NT2/D1 (cell line): ENCODE measurements around the gene GOLPH3.

ENCODE experiments used
- DNase-seq: peaks from one replicate; pipeline ENCODE4 v3.0.0-alpha.2; 2011; ENCODE audit warnings: low read depth, low spot score
- H3K27me3 ChIP-seq: 2 replicates; pipeline ENCODE4 v1.6.0; 2011; ENCODE audit warnings: mild to moderate bottlenecking; ENCODE audit not compliant: insufficient read length, insufficient read depth
- H3K36me3 ChIP-seq: 2 replicates; pipeline ENCODE4 v1.6.1; 2011; ENCODE audit warnings: mild to moderate bottlenecking, low read length, mixed read lengths; ENCODE audit not compliant: insufficient read depth, insufficient read length
- H3K4me1 ChIP-seq: 2 replicates; pipeline ENCODE4 v1.5.1; 2011; ENCODE audit not compliant: insufficient read depth, insufficient read length
- H3K4me3 ChIP-seq: 2 replicates; pipeline ENCODE4 v1.5.1; 2011; ENCODE audit warnings: low read depth; ENCODE audit not compliant: insufficient read length
- H3K9ac ChIP-seq: 2 replicates; pipeline ENCODE4 v1.6.0; 2011; ENCODE audit warnings: low read depth; ENCODE audit not compliant: insufficient read length
- H3K9me3 ChIP-seq: 2 replicates; pipeline ENCODE4 v1.5.1; 2011; ENCODE audit warnings: mild to moderate bottlenecking, low read length; ENCODE audit not compliant: insufficient read depth
- SUZ12 ChIP-seq: IDR thresholded peaks from 2 replicates; pipeline ENCODE4 v1.6.1; 2011; ENCODE audit not compliant: insufficient read length, insufficient read depth; ENCODE audit errors: extremely low read depth
- YY1 ChIP-seq: IDR thresholded peaks from 2 replicates; pipeline ENCODE4 v1.6.1; 2011; ENCODE audit not compliant: insufficient read length, insufficient read depth
- ZNF274 ChIP-seq: IDR thresholded peaks from 2 replicates; pipeline ENCODE4 v1.6.1; 2011; ENCODE audit warnings: mild to moderate bottlenecking, low read depth, low read length

The GOLPH3 gene

DNA sequence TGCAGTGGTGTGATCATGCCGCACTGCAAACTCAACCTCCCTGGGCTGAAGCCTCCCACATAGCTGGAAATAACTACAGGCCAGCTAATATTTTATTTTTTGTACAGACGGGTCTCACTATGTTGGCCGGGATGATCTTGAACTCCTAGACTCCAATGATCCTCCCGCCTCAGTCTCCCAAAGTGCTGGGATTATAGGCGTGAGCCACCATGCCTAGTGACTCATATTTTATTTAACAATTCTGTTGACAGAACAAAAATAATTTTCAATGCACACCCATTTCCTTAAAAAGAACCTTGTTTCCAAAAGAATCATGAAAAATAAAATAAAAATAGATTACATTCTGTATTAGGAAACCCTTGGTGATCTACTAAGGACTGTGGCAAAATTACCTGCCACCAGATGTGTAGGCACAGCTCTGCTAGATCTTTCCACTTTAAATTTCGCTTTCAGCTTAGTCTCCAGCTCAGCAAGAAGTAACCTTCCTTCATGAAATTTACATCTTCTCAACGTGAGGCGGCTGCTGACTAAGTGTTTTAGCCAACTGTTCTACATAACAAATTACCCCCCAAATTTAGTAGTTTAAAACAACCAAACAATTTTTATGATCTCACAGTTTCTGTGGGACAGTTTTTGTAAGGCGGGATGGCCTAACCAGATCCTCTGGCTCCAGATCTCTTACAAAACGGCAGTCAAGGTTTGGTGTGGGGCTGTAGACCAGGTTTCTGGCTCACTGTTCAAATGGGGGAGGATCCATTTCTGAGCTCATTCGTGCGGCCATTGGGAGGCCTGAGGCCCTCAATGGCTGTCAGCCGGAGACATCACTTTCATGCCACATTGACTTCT lies 32.6 kb upstream of the GOLPH3 start:
- no peaks in the 10 kb centered on the region for H3K4me1 ChIP-seq
- no peak overlapping the region for H3K4me3 ChIP-seq
- no peaks in the 10 kb centered on the region for H3K36me3 ChIP-seq
- no peak for TF ChIP-seq SUZ12
- TF ChIP-seq YY1: no peak
- no peak for TF ChIP-seq ZNF274
- peaks cover 9% of the 10 kb centered on the region; the same call in 1 of the 2 replicates for H3K9me3 ChIP-seq
- H3K9ac ChIP-seq: no peak overlapping the region
- no peak for DNase-seq
- H3K27me3 ChIP-seq: no peaks in the 10 kb centered on the region

DNA sequence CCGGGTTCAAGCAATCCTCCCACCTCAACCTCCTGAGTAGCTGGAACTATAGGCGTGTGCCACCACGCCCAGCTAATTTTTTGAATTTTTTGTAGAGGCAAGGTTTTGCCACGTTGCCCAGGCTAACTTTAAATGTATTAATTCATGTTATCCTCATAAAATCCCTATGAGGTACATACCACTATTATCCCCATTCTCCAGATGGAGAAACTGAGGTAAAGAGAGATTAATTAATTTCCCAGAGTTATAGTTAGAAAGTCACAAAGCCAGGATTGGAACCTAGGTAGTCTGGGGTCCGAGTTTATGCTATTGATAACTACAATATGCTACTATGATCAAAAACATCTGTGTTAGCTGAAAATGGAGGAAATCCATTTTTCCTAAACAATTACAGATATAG lies 31.9 kb upstream of the GOLPH3 start:
- Histone ChIP-seq H3K9ac (no peak overlapping the region), H3K9me3 (peaks cover 9% of the 10 kb centered on the region; the same call in 1 of the 2 replicates), H3K4me3 (no peak overlapping the region), H3K4me1 (no peaks in the 10 kb centered on the region), H3K27me3 (no peaks in the 10 kb centered on the region), H3K36me3 (no peaks in the 10 kb centered on the region)
- TF ChIP-seq YY1 (no peak), ZNF274 (no peak), SUZ12 (no peak)
- DNase-seq: no peak

DNA sequence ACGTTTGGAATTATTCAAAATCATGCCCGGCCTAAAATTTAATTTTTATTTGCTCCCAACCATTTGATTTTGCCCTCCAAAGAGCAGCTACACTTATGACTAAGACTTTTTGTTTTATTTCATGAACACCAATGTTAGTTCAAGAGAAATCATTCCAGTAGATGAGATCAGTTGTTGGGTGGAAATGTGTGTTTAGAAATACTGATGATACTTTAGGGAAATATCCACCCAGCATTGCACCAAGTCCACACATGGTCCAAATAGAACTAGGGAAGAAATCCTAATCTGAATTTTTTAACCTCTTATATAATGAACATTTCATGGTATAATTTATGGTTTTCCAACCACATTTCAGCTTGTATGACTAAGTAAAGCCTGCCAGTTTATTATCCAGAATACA lies 28.3 kb upstream of the GOLPH3 start:
- Histone ChIP-seq H3K9me3 (peaks cover 8% of the 10 kb centered on the region; the same call in 1 of the 2 replicates), H3K27me3 (no peaks in the 10 kb centered on the region), H3K9ac (no peak overlapping the region), H3K4me1 (no peaks in the 10 kb centered on the region), H3K4me3 (no peak overlapping the region), H3K36me3 (no peaks in the 10 kb centered on the region)
- no peak for DNase-seq
- TF ChIP-seq SUZ12 (no peak), YY1 (no peak), ZNF274 (no peak)

DNA sequence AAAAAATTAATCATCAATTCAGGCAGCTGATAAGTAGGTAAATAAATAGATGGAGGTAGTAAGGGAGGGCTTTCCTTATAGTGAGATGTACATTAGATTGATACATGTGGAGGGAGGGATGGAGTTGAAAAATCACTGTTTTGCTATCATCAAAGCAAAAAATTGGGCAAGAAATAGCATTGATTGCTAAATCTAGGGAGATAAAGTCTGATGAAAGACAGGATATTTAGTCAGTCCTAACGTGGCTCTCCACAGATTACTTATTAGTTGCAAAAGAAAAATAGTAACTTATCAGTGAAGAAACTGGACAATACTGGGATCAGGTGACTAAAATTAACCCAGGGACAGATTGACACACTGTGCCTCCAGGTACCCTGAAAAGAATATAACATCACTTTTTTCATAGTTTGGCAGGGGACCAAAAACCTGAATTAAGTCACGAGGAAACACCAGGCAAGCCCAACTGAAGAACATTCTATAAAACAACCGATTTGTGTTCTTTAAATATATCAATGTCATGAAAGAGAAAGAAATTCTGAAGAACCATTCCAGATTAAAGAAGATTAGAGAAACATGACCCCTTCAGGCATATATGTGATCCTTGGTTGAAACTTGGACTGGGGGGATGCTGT lies 27.1 kb upstream of the GOLPH3 start:
- no peak overlapping the region for H3K4me3 ChIP-seq
- H3K9ac ChIP-seq: no peak overlapping the region
- H3K4me1 ChIP-seq: no peaks in the 10 kb centered on the region
- no peaks in the 10 kb centered on the region for H3K27me3 ChIP-seq
- TF ChIP-seq YY1 (no peak), ZNF274 (no peak), SUZ12 (no peak)
- no peak for DNase-seq
- no peaks in the 10 kb centered on the region for H3K36me3 ChIP-seq
- no peaks in the 10 kb centered on the region for H3K9me3 ChIP-seq

DNA sequence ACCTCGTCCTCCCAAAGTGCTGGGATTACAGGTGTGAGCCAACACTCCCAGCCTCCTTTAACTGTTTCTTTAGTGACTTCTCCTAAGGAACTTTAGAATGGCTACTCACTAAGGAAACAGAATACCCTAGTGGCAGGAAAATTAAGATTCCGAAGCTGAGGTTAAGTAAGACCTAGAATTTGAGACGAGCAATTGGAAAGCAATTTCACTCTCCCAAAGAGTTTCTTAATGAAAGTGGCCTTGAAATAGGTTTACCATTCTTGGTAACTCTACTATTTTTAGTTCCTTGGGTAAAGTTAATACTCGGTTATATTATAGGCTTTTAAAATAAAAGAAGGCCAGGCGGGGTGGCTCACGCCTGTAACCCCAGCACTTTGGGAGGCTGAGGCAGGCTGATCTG lies 22.9 kb upstream of the GOLPH3 start:
- H3K9me3 ChIP-seq: no peaks in the 10 kb centered on the region
- no peak overlapping the region for H3K9ac ChIP-seq
- TF ChIP-seq SUZ12 (no peak), YY1 (no peak), ZNF274 (no peak)
- no peaks in the 10 kb centered on the region for H3K4me1 ChIP-seq
- DNase-seq: no peak
- H3K27me3 ChIP-seq: no peaks in the 10 kb centered on the region
- no peak overlapping the region for H3K4me3 ChIP-seq
- H3K36me3 ChIP-seq: no peaks in the 10 kb centered on the region

DNA sequence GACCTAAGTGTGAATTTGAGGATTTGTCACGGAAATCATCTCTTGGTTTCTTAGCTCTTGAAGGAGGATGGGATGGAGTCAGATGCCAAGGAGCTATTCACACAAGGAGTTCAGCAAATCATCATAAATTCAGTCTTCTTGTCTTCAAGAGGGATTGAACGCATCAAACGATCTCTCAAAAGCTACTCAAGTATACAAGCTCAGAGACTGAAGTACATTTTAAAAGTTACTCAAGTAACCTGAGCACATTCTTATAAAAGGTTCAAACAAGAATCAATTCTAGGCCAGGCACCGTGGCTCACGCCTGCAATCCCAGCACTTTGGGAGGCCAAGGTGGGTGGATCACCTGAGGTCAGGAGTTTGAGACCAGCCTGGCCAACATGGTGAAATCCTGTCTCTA lies 21.1 kb upstream of the GOLPH3 start:
- no peak for DNase-seq
- no peak overlapping the region for H3K9ac ChIP-seq
- TF ChIP-seq SUZ12 (no peak), YY1 (no peak), ZNF274 (no peak)

DNA sequence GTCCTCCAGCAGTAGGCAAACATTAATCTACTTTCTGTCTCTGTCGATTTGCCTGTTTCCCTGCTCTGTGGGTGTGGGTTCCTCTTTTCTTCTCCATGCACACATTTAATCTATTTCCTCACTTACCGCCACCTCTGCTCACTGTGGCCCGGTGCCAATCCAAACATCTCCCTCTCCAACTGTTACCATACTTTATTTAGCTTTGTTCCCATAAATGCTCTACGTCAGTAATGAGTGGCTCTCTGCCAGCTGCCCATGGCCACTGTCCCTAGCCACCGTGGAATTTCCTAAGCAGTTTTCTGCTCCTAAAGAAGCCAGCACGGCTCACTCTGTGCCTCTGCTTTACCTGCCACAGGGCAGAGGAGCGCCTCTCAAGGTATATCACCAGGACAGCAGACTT lies 19.5 kb upstream of the GOLPH3 start:
- Histone ChIP-seq H3K36me3 (no peaks in the 10 kb centered on the region), H3K4me3 (no peak overlapping the region), H3K4me1 (no peaks in the 10 kb centered on the region), H3K9ac (no peak overlapping the region), H3K9me3 (no peaks in the 10 kb centered on the region), H3K27me3 (no peaks in the 10 kb centered on the region)
- TF ChIP-seq ZNF274 (no peak), YY1 (no peak), SUZ12 (no peak)
- no peak for DNase-seq

More for the DNA sequence above, 21.1 kb upstream of the GOLPH3 start:
- H3K36me3 ChIP-seq: no peaks in the 10 kb centered on the region
- H3K4me3 ChIP-seq: no peak overlapping the region
- no peaks in the 10 kb centered on the region for H3K27me3 ChIP-seq
- no peaks in the 10 kb centered on the region for H3K9me3 ChIP-seq
- no peaks in the 10 kb centered on the region for H3K4me1 ChIP-seq

DNA sequence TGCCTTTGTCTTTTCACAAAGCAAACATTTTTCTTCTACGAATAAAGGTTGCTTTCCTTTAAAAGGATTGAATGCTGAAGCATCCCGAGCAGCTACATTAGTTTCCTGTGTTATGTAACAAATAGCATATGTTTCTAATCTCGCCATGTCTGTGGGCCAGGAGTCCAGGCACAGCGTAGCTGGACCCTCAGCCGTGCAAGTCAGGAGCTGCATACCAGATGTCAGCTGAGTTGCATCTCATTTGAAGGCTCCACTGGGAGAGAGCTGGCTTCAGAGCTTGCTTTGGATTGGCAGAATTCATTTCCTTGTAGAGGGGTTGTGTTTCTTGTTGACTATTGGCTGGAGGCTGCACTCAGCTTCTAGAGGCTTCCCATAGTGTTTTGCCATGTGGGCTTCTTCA lies 16.0 kb upstream of the GOLPH3 start:
- no peaks in the 10 kb centered on the region for H3K36me3 ChIP-seq
- no peaks in the 10 kb centered on the region for H3K27me3 ChIP-seq
- H3K9me3 ChIP-seq: no peaks in the 10 kb centered on the region
- H3K4me3 ChIP-seq: no peak overlapping the region
- H3K4me1 ChIP-seq: no peaks in the 10 kb centered on the region
- DNase-seq: no peak
- TF ChIP-seq SUZ12 (no peak), YY1 (no peak), ZNF274 (no peak)
- no peak overlapping the region for H3K9ac ChIP-seq
